ENCODE results near the gene NTNG2.

The NTNG2 gene

DNA sequence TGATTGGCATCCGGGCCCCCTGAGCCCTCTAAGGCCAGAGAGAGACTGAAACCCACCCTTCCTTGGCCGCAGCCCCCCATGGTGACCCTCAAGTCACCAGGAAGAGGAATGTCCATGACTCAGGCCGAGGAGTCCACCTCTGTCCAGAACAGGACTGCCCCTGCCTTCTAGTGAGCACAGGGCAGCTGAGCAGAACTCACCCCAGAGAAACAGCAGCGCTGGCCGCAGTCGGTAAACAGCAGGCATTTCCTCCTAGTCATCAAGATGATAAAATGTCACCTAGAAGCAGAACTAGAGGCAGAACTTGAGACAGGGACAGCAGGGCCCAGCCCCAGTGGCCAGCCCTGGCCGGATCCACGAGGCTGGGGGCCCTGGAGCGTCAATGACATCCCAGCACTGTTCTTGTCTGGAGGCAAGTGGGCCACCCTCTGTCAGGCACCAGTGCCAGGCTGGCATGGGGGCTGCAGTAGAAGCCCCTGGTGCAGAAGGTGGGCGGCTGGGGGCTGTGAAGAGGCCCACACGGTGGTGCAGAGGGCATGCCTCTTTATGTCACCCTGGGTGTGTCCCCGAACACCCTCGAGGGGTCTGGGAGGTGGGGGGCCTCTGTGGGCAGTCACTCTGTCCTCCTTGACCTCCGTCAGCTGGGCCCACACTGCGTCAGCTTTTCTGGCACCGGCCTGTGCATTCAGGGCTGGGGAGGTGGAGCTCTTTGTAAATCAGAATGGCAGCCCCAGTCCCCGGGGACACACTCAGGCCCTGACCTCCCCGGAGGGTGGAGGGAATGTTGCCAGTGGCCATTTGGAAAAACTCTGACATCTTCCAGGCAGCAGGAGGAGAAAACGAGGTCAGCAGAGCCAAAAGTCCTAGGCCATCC lies 83.0 kb downstream of the NTNG2 start:
- Histone ChIP-seq H3K9me3 (ENCODE audit: control insufficient read depth, low read length) (no peaks in the 10 kb centered on the region), H3K27ac (no peak overlapping the region), H3K4me3 (ENCODE audit: low read depth, low read length) (no peak overlapping the region), H2AFZ (no peak overlapping the region), H3K9ac (no peak overlapping the region), H3K36me3 (ENCODE audit: control insufficient read depth, insufficient read depth, low read length) (no peaks in the 10 kb centered on the region), H3K4me2 (ENCODE audit: low read length) (no peak overlapping the region), H3K27me3 (ENCODE audit: control insufficient read depth, insufficient read depth, low read length) (no peaks in the 10 kb centered on the region), H3K4me1 (no peaks in the 10 kb centered on the region), H3K79me2 (no peaks in the 10 kb centered on the region)
- TF ChIP-seq, protein P1, sequence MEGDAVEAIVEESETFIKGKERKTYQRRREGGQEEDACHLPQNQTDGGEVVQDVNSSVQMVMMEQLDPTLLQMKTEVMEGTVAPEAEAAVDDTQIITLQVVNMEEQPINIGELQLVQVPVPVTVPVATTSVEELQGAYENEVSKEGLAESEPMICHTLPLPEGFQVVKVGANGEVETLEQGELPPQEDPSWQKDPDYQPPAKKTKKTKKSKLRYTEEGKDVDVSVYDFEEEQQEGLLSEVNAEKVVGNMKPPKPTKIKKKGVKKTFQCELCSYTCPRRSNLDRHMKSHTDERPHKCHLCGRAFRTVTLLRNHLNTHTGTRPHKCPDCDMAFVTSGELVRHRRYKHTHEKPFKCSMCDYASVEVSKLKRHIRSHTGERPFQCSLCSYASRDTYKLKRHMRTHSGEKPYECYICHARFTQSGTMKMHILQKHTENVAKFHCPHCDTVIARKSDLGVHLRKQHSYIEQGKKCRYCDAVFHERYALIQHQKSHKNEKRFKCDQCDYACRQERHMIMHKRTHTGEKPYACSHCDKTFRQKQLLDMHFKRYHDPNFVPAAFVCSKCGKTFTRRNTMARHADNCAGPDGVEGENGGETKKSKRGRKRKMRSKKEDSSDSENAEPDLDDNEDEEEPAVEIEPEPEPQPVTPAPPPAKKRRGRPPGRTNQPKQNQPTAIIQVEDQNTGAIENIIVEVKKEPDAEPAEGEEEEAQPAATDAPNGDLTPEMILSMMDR (IDR thresholded peaks at IDR 0.05): no peak

DNA sequence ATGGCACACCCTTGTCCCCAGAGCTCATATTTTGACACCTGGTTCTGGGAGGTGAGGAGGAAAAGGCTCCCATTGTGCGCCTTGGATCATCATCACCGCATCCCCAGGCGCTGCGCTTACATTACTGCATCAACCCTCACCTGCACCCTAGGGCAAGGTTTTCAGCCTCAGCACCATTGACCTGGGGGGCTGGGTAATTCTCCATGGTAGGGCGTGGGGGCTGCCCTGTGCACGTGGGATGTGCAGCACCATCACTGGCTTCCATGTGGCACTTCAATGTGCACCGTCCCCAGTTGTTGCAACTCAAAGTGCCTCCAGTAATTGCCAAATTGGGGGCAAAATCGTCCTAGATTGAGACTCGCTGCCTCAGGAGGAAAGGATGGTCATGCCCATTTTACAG lies 83.6 kb downstream of the NTNG2 start:
- no peaks in the 10 kb centered on the region for H3K36me3 ChIP-seq (ENCODE audit: control insufficient read depth, insufficient read depth, low read length)
- TF ChIP-seq, protein P1 (IDR thresholded peaks at IDR 0.05): no peak
- no peaks in the 10 kb centered on the region for H3K4me1 ChIP-seq
- H3K4me3 ChIP-seq (ENCODE audit: low read depth, low read length): no peak overlapping the region
- no peak overlapping the region for H2AFZ ChIP-seq
- H3K9me3 ChIP-seq (ENCODE audit: control insufficient read depth, low read length): no peaks in the 10 kb centered on the region
- no peaks in the 10 kb centered on the region for H3K79me2 ChIP-seq
- no peak overlapping the region for H3K9ac ChIP-seq
- no peak overlapping the region for H3K4me2 ChIP-seq (ENCODE audit: low read length)
- no peaks in the 10 kb centered on the region for H3K27me3 ChIP-seq (ENCODE audit: control insufficient read depth, insufficient read depth, low read length)
- no peak overlapping the region for H3K27ac ChIP-seq

DNA sequence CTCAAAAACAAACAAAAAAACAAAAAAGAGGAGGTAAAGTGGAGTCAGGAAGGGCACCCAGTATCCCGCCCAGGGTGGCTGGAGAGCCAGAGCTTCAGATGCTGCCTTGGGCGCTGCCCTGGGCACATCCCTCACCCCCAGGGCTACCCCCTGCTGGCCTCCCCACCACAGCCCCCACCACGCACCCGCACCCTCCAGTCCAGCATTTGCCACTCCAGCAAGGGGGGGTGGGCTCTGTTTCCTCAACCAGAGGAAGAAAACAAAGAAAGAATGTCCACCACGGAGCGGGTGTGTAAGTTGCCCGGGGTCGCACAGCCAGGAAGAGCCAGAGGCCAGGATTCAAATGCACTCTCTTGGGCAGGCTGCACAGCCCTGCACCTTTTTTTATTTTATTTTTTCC lies 86.1 kb downstream of the NTNG2 start:
- H3K9ac ChIP-seq: no peak overlapping the region
- H3K27me3 ChIP-seq (ENCODE audit: control insufficient read depth, insufficient read depth, low read length): no peaks in the 10 kb centered on the region
- TF ChIP-seq, protein P1 (IDR thresholded peaks at IDR 0.05): no peak

DNA sequence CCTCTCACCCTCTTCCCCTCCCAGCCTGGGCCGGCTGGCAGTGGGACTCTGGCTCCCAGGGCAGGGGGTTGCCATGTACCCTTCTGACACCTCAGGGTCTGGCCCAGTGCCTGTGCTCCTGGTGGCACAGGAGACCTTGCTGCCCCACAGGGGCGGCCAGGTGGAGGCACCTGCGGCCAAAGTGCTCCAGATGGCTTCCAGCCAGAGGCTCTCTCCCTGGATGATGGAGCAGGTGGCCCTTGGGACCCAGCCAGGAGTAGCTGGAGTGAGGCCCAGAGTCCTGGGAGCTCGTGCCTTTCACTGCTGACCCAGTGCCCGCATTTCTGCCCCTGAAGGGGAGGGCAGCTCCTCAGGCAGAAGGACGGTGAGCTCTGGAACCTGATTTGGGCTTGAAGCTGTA lies 87.3 kb downstream of the NTNG2 start:
- Histone ChIP-seq H3K4me2 (ENCODE audit: low read length) (no peak overlapping the region), H3K4me1 (no peaks in the 10 kb centered on the region), H3K9me3 (ENCODE audit: control insufficient read depth, low read length) (no peaks in the 10 kb centered on the region), H3K79me2 (no peaks in the 10 kb centered on the region), H3K4me3 (ENCODE audit: low read depth, low read length) (no peak overlapping the region), H3K27ac (no peak overlapping the region), H3K36me3 (ENCODE audit: control insufficient read depth, insufficient read depth, low read length) (no peaks in the 10 kb centered on the region), H3K27me3 (ENCODE audit: control insufficient read depth, insufficient read depth, low read length) (no peaks in the 10 kb centered on the region), H3K9ac (no peak overlapping the region), H2AFZ (no peak overlapping the region)
- TF ChIP-seq, protein P1 (IDR thresholded peaks at IDR 0.05): no peak

More for the DNA sequence above, 86.1 kb downstream of the NTNG2 start:
- H3K36me3 ChIP-seq (ENCODE audit: control insufficient read depth, insufficient read depth, low read length): no peaks in the 10 kb centered on the region
- no peaks in the 10 kb centered on the region for H3K79me2 ChIP-seq
- no peak overlapping the region for H2AFZ ChIP-seq
- H3K4me3 ChIP-seq (ENCODE audit: low read depth, low read length): no peak overlapping the region
- no peak overlapping the region for H3K4me2 ChIP-seq (ENCODE audit: low read length)
- H3K4me1 ChIP-seq: no peaks in the 10 kb centered on the region
- no peaks in the 10 kb centered on the region for H3K9me3 ChIP-seq (ENCODE audit: control insufficient read depth, low read length)
- no peak overlapping the region for H3K27ac ChIP-seq

DNA sequence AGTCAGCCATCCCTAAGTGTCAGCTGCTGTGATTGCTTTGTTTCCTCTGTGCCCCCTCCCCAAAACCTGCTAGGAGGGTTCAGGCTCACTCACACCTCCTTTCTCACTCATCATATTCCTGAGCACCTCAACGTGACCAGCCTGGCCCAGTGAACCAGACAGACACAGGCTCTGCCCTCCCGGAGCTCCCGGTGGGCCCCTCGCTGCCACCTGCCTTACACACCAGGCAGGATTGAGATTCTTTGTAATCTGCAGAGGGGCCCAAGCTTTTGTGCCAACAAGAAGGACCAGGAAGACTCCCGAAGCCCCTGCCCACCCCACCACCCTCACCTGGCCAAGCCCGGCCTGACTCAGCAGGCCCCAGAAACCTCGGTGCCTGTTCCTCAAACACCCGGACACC lies 87.8 kb downstream of the NTNG2 start:
- Histone ChIP-seq H3K27me3 (ENCODE audit: control insufficient read depth, insufficient read depth, low read length) (no peaks in the 10 kb centered on the region), H3K9me3 (ENCODE audit: control insufficient read depth, low read length) (no peaks in the 10 kb centered on the region), H3K36me3 (ENCODE audit: control insufficient read depth, insufficient read depth, low read length) (no peaks in the 10 kb centered on the region), H3K79me2 (no peaks in the 10 kb centered on the region), H3K4me1 (no peaks in the 10 kb centered on the region), H3K9ac (no peak overlapping the region), H3K4me2 (ENCODE audit: low read length) (no peak overlapping the region), H3K4me3 (ENCODE audit: low read depth, low read length) (no peak overlapping the region), H3K27ac (no peak overlapping the region), H2AFZ (no peak overlapping the region)
- TF ChIP-seq, protein P1 (IDR thresholded peaks at IDR 0.05): no peak
